Glomerular endothelial cell (primary cell): ENCODE data around the gene FADS3. TPM values are rescaled to one million over a fixed set of nuclear protein-coding genes. Genes with fewer than 3 reads are reported as not detected.

Experiments
- DNase-seq: peaks from one replicate; pipeline ENCODE4 v3.0.0-alpha.2; 2011; ENCODE audit warnings: low read depth, low spot score; ENCODE audit errors: extremely low read depth
- total RNA-seq: library from RNA; depleted of rRNA; stranded (reverse); fragments of >200 nt; gene quantifications from 2 replicates; pipeline ENCODE4 v1.2.3, GENCODE V29; 2015

The FADS3 gene
- total RNA-seq, 1 donor from 2014 or later, result 393 TPM

DNA sequence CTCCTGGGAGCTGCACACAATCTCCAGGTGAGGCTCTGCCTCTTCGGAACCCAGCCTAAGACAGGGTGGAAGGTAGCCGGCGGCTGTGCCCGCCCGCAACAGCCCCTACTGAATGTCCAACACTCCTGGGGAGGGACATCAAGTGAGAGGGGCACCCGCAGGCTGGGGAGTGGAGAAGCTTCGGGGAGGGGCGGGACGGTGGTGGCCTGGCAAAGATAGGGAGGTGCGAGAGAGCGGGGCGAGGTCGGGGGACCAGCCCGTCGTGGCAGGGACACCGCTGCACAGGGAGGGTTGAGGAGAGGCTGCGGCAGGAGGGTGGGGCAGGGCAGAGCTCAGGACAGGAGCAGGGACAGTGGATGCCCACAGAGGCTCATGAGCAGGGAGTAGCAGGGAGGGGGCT is 8.9 kb upstream of the FADS3 start:
- no peak for DNase-seq

- no peak for DNase-seq
These were observed 7.9 kb upstream of the FADS3 start for GRCh38 chr11:61899146-61899841.

DNA sequence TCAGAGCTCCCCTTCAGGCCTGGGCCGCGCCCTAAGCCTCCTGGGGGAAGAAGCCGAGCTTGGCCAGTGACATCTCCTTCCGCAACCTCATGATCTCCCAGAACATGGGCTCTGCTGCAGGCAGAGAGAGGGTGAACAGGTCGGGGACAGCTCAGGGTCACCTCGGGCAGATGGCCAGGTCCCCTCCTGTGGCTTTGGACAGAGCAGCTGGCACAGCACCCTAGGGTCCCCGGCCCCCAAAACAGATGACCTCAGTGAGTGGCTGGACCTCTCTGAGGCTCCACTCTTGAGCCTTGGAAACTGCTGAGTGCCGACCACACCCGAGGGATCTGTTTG is 6.9 kb upstream of the FADS3 start:
- DNase-seq, result no peak

GRCh38 chr11:61897387-61898246 is 6.3 kb upstream of the FADS3 start:
- DNase-seq, result no peak

DNA sequence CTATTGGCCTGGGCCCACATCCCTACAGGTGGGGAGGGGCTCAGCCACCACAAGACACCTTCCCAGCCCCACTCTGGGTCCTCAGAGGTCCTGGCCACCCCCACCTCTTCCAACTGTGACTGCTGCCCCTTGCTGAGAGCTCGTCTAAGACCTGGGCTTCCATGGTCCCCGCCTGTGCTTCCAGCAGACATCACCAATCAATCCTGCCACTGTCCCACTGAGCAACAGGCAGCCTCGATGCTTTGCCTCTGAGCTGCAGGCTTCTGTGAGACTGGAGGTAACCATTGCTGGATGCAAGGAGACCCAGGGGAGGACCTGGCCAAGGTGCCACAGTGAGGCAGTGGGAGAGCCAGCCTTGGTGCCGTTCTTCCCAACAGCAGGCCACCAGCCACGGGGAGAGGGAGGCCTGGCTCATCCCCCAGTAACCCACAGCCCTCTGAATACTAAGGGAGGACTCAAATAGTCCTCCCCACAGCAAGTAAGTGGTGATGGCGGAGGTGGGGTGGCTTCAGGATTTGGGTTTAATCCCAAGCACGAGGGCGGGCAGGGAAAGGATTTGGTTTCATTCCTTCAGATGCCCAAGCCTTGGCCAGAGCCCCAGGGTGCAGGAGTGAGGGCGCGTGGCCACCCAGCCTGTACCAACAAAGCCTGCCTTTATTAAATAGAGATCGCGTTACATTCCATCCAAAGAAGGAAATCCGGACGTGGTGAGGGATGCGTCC is 5.5 kb upstream of the FADS3 start:
- no peak for DNase-seq

- no peak for DNase-seq
These were observed 4.3 kb upstream of the FADS3 start for GRCh38 chr11:61895718-61896059.

DNA sequence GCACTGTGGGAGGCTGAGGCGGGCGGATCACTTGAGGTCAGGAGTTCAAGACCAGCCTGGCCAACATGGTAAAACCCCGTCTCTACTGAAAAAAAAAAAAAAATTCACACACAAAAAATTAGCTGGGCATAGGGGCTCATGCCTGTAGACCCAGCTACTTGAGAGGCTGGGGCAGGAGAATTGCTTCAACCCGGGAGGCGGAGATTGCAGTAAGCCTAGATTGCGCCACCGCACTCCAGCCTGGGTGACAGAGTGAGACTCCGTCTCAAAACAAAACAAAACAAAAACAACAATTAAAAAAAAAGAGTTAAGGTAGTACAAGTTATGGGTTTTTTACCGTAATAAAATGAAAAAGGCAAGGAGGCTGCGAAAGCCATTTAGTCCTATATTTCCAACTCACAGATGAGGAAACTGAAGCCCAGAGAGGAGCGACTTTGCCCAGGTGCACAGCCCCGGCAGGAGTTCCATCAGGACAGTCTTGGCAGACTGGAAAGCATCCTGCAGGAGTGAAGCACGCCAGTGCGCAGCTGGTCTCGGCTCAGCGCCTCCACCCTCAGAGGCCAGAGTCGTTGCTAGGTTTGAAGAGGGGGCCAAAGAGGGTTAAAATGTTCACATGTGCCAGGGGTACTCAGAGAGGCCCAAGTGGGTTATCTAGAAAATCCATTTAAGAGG is 3.8 kb upstream of the FADS3 start:
- no peak for DNase-seq

- DNase-seq, result no peak
These were observed 2.6 kb upstream of the FADS3 start for GRCh38 chr11:61893981-61894380.

- DNase-seq, result no peak
These were observed 683 bp upstream of the FADS3 start for GRCh38 chr11:61892085-61892370.

GRCh38 chr11:61890529-61891330 is 615 bp downstream of the FADS3 start:
- no peak for DNase-seq

- no peak for DNase-seq
These were observed 1.5 kb downstream of the FADS3 start for GRCh38 chr11:61889831-61890230.

DNA sequence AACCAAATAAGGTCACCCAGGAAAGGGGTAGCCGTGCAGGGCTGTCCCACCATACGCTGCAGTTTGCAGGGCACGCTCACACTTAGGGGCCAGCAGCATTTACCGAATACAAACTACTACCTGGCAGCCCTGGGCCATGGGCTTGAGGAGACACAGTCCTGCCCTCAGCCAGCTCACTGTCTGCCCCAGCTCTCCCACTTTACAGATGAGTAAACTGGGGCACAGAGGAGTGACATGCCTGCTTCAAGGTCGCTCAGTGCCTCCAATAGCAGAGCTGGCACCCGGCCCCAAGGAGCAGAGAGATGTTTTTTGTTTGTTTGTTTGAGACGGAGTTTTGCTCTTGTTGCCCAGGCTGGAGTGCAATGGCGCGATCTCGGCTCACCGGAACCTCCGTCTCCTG is 2.8 kb downstream of the FADS3 start:
- DNase-seq, result no peak

- peak; percentile 91 for DNase-seq
These were observed 3.4 kb downstream of the FADS3 start for GRCh38 chr11:61887839-61888494.

GRCh38 chr11:61886643-61887042 is 4.7 kb downstream of the FADS3 start:
- DNase-seq, result no peak

DNA sequence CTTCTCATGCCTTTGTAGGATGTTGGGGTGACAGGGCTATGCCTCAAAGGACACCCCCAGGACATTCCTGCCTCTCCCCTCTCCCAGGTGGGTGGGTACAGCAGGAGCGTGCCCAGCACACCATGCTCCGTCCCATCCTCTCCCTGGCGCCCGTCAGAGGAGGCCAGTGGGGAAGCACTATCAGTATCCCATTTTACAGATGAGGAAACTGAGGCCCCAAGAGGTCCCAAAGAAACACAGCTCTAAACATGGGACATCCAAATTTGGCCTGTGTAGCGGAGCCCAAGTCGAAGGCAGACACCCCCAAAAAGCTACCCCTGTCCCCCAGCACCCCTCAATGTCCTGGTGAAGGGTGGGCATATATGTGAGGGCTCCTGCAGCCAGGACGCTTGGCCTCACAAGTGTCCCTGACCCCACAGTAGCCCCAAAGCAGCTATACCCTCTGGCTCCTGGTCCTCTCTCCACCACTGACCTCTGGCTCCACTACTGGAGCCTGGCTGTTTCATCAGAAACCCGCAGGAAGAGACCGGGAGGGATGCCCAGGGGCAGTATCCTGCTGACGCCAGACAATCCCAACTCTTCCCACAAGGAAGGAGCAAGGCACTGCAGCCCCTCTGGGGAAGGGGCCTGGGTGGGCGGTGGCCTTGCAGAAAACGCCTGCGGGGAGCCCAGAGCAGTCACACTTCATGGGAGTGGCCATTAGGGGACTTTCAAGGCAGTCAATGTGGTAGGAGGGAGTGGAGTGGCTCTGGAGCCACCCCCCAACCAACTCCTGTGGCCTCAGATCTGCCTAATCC is 5.4 kb downstream of the FADS3 start:
- DNase-seq, result no peak

- DNase-seq, result no peak
These were observed 6.1 kb downstream of the FADS3 start for GRCh38 chr11:61885166-61885778.

DNA sequence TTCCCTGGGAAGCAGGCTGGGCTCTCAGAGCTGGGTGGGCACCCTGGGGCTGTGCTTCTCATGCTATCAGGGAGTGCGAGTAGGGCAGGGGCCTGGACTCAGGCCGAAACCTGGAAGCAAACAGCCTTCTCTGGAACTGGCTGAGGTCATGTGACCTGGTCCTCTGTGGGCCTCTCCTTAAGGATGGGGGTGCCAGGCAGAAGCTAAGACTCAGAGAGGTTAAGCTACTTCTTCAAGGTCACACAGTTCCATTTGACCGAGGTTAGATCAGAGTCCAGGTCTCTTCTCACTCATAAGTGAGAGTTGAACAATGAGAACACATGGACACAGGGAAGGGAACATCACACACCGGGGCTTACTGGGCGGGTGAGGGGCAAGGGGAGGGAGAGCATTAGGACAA is 7.4 kb downstream of the FADS3 start:
- DNase-seq, result no peak

GRCh38 chr11:61883327-61883726 is 8.0 kb downstream of the FADS3 start:
- no peak for DNase-seq

DNA sequence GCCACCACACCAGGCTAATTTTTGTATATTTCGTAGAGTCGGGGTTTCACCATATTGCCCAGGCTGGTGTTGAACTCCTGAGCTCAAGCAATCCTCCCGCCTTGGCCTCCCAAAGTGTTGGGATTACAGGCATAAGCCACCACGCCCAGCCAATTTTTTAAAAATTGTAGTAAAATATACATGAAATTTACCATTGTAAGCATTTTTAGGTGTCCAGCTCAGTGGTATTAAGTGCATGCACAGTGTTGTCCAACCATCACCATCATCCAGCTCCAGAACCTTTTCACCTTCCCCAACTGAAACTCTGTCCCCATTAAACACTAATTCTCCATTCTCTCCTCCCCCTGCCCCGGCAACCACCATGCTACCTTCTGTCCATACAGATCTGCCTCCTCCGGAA is 8.5 kb downstream of the FADS3 start:
- no peak for DNase-seq
